Naive B cell (primary cell): ENCODE results near the gene JOSD1. TPM values are rescaled to one million over a fixed set of nuclear protein-coding genes. Genes with fewer than 3 reads are reported as not detected.

ENCODE experiments used
- ATAC-seq, 2 donors: fragments of 150-1000 bp; cut with Tn5 transposase; 2 replicates each; pipeline ENCODE4 v1.10.0; 2021; ENCODE audit warnings: low read depth in 2 of 2, mild to moderate bottlenecking in 2 of 2, moderate library complexity in 2 of 2
- DNase-seq: peaks from one replicate; pipeline ENCODE4 v3.0.0; 2022
- H3K27ac Mint-ChIP-seq, 6 donors: one replicate each; pipeline ENCODE4 v1.8.0; 2020 to 2022; ENCODE audit warnings: mild to moderate bottlenecking in 6 of 6, mixed read lengths in 6 of 6, moderate library complexity in 5 of 6, inconsistent platforms in 2 of 6
- H3K27me3 Mint-ChIP-seq, 3 donors: one replicate each; pipeline ENCODE4 v1.8.0; 2021 to 2022; ENCODE audit warnings: mixed read lengths in 3 of 3, mild to moderate bottlenecking in 1 of 3
- H3K36me3 Mint-ChIP-seq, 2 donors: one replicate each; pipeline ENCODE4 v1.8.0; 2020 to 2022; ENCODE audit warnings: mixed read lengths in 2 of 2, inconsistent platforms in 1 of 2, mild to moderate bottlenecking in 1 of 2
- H3K4me1 Mint-ChIP-seq, 3 donors: one replicate each; pipeline ENCODE4 v1.8.0; 2020 to 2022; ENCODE audit warnings: mixed read lengths in 3 of 3, inconsistent platforms in 1 of 3, mild to moderate bottlenecking in 1 of 3, moderate library complexity in 1 of 3
- H3K4me3 Mint-ChIP-seq, 8 donors: one replicate each; pipeline ENCODE4 v1.8.0; 2020 to 2022; ENCODE audit warnings: mild to moderate bottlenecking in 8 of 8, mixed read lengths in 8 of 8, moderate library complexity in 8 of 8, inconsistent platforms in 2 of 8
- H3K9me3 Mint-ChIP-seq, 7 donors: one replicate each; pipeline ENCODE4 v1.8.0; 2020 to 2022; ENCODE audit warnings: mixed read lengths in 7 of 7, mild to moderate bottlenecking in 5 of 7, inconsistent platforms in 2 of 7, moderate library complexity in 1 of 7
- polyA plus RNA-seq, 6 donors: library from polyadenylated mRNA; unstranded; fragments of 300-500 nt; fragmentation: Illumina TruSeq; gene quantifications; one replicate each; pipeline ENCODE4 v1.2.3, GENCODE V29; 2021; ENCODE audit warnings: low read depth in 6 of 6

The JOSD1 gene
- polyA plus RNA-seq, 6 donors from 2014 or later, result 8.2 to 12.1 (median 9.7) TPM

DNA sequence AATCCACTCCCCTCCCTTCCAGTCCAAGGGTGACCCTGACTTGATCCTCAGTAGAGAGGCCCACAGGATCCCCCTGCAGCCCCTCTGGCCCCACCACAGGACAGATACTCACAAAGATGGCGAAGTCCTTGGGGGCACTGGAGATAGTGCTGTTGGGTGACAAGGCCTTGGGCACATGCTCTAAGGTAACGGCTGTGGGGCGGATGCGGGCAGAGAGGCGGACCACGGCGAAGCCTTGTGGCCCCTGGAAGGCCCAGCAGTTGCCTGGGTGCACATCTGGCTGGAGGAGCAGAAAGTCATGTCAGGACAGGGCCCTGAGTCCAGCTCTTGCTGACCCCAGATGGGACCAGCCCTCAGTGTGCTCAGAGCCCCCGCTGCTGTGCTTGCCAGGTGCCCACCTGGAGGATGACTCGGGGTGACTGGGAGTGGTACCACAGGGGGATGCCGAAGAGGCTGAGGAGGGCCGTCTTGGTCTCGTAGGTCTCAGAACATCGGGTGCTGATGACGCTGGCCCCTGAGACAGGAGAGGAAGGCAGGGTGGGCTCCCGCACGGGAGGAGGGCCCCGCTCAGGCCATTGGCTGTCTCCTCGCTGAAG is 37.8 kb upstream of the JOSD1 start:
- ATAC-seq, result no peak
- Mint-ChIP-seq H3K27ac (peak overlapping the region in 2 of 6 donors; percentile 82 to 87), H3K4me1 (peaks cover 22 to 46% (median 28%) of the 10 kb centered on the region in 3 donors), H3K36me3 (peaks cover 0 to 19% of the 10 kb centered on the region in 2 donors), H3K9me3 (no peaks in the 10 kb centered on the region), H3K27me3 (no peaks in the 10 kb centered on the region), H3K4me3 (no peak overlapping the region)
- DNase-seq, result no peak

DNA sequence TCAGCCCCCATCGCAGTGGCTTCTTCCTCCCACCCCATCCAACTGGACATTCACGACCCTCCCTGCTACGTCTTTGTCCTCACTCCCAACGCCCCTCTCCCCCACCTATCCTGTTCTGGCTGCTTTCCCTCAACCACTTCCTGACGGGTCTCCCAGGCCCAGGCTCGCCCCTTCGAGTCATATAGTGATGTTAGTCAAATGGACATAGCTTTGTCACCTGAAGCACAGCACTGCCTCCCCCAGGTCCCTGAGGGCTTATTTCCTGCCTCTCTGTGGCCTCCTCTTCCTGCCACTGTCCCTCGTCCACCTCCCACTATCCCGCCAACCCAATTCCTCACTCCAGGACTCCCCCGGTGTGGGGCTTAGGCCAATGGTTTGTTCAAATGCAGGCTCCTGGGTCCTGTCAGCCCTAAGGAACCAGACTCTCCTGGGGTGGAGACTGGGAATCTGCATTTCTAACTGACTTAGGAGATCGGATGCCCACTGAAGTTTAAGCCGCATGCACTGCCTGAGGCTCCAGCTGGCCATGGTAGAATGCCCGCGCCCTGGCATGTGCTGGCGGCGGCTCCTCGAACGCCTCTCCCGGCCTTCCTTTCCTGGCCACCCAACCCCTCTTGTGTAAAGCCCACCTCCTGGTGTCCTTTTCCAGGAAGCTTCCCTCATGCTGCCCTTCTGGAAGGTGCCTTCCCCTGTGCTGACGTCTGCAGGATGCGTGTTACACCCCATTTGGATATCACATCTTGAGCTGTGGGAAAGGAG is 36.7 kb upstream of the JOSD1 start:
- H3K36me3 Mint-ChIP-seq, result peaks cover 0 to 19% of the 10 kb centered on the region in 2 donors
- no peak for DNase-seq
- H3K4me3 Mint-ChIP-seq, result peak overlapping the region in 1 of 8 donors; percentile 44
- H3K27me3 Mint-ChIP-seq, result no peaks in the 10 kb centered on the region
- no peaks in the 10 kb centered on the region for H3K9me3 Mint-ChIP-seq
- no peak for ATAC-seq
- peak overlapping the region; percentile 74 to 87 (median 81) for H3K27ac Mint-ChIP-seq
- peaks cover 27 to 54% (median 35%) of the 10 kb centered on the region in 3 donors for H3K4me1 Mint-ChIP-seq

DNA sequence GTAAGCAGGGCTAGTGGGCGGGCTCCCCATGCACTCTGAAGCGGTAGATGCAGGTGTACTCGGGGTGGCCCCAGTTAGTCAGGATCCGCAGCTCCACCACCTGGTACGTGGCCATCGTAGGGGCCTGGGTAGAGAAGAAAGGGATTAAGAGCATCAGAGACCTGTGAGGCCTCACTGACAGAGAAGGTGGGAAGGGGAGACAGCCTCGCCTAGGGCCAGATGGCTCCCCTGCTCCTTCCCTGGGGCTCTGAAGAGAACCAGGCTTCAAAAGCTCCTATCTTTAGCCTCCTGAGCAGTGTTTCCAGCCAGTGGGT is 35.5 kb upstream of the JOSD1 start:
- DNase-seq (no peak), ATAC-seq (no peak)
- H3K9me3 Mint-ChIP-seq, result no peaks in the 10 kb centered on the region
- H3K4me1 Mint-ChIP-seq, result peaks cover 27 to 52% (median 35%) of the 10 kb centered on the region in 3 donors
- peak overlapping the region in 4 of 6 donors; percentile 42 to 87 (median 66) for H3K27ac Mint-ChIP-seq
- peaks cover 0 to 19% of the 10 kb centered on the region in 2 donors for H3K36me3 Mint-ChIP-seq
- H3K4me3 Mint-ChIP-seq, result peak overlapping the region in 1 of 8 donors; percentile 2
- no peaks in the 10 kb centered on the region for H3K27me3 Mint-ChIP-seq

DNA sequence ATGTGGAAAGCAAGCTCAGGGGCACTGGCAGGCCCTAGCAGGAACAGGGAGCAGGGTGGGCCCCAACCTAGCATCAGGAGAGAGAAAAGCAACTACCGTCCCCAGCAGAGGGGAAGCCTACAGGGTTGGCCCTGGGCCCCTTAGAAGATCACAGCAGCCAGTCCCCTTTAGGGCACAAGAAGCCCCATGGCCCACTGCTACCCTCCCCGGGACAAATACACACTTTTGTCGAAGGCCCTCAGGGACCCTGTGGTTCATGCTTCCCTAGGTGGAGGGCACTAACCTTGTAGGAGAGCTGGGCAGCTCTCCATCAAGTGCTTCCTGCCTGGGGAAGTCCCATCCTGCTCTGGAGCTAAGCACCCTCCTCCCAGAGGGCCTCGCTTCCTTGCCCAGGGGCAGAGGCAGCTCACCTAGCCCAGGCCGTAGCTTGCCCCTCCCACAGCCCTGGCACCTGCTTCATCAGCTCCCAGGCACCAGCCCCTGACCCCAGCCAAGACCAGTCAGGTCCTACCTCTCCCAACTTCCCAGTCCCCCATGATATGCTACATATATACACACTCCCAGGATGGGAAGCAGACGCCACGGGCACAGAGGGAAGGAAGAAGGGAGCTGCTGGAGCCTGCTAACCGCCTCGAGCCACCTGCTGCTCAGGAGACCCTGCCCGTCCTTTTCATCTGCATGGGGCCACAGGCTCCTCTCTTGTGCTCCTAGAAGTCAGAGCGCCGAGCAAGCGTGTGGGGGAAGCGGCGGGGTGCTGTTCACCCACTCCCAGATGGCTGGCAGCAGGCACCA is 34.9 kb upstream of the JOSD1 start:
- peaks cover 27 to 53% (median 35%) of the 10 kb centered on the region in 3 donors for H3K4me1 Mint-ChIP-seq
- DNase-seq, result no peak
- H3K36me3 Mint-ChIP-seq, result peaks cover 0 to 19% of the 10 kb centered on the region in 2 donors
- peak overlapping the region in 5 of 6 donors; percentile 42 to 87 (median 69) for H3K27ac Mint-ChIP-seq
- H3K4me3 Mint-ChIP-seq, result peak overlapping the region in 3 of 8 donors; percentile 2 to 15 (median 9)
- ATAC-seq, result peak; percentile 19 to 24
- no peaks in the 10 kb centered on the region for H3K9me3 Mint-ChIP-seq
- no peaks in the 10 kb centered on the region for H3K27me3 Mint-ChIP-seq

DNA sequence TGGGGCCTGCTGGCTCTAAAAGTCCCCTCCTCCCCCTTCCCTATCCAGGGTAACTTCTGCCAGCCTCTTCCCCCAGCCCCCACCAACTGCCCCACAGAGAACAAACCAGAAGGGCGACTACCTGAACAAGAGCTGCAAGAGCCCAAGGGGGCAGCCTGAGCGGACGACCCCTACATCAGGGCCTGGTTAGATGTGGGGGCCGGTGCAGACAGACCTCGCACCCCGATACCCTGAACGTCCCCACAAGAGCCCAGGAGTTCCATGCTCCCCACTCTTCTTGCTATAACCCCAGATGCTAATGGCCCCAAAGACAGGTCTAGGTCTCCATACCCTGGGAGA is 34.4 kb upstream of the JOSD1 start:
- Mint-ChIP-seq H3K4me3 (no peak overlapping the region), H3K36me3 (peaks cover 0 to 23% of the 10 kb centered on the region in 2 donors), H3K4me1 (peaks cover 30 to 53% (median 35%) of the 10 kb centered on the region in 3 donors), H3K9me3 (no peaks in the 10 kb centered on the region), H3K27ac (peak overlapping the region in 5 of 6 donors; percentile 42 to 87 (median 72)), H3K27me3 (no peaks in the 10 kb centered on the region)
- ATAC-seq (no peak), DNase-seq (no peak)

DNA sequence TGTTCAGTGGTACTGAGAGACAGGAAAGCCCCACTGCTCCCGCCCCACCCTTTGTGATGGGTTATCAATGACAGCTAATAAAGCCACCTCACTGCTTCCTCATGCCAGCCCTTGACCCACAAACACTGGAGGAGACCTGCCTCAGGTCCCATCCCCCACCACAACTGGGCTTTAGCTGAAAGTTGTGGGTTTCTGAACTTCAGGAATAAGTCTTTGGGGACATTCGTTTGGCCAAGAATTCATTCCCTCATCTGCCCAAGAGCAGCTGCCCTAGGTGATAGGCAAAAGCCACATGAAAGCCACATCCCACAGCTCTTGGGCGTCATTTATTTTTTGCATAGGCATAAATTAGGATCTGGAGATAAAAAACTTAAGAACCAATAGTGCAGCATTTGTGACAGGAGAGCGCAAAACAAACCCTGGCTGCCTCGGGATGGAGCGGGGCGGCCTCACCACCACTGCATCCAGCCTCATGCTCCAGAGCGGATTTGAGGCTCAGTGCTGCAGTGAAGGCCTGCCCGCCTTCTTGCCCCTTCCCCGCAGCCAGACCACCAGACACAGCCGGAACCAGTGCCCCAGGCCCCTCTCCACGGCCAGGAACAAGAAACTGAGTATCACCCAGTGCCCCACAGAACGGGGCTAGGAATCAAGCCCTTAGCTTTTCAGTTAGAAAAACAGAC is 33.8 kb upstream of the JOSD1 start:
- H3K27ac Mint-ChIP-seq, result peak overlapping the region in 5 of 6 donors; percentile 15 to 88 (median 87)
- peak overlapping the region in 2 of 8 donors; percentile 41 to 56 for H3K4me3 Mint-ChIP-seq
- H3K27me3 Mint-ChIP-seq, result no peaks in the 10 kb centered on the region
- peaks cover 29 to 53% (median 35%) of the 10 kb centered on the region in 3 donors for H3K4me1 Mint-ChIP-seq
- no peaks in the 10 kb centered on the region for H3K9me3 Mint-ChIP-seq
- no peak for DNase-seq
- peaks cover 0 to 26% of the 10 kb centered on the region in 2 donors for H3K36me3 Mint-ChIP-seq
- ATAC-seq, result no peak

DNA sequence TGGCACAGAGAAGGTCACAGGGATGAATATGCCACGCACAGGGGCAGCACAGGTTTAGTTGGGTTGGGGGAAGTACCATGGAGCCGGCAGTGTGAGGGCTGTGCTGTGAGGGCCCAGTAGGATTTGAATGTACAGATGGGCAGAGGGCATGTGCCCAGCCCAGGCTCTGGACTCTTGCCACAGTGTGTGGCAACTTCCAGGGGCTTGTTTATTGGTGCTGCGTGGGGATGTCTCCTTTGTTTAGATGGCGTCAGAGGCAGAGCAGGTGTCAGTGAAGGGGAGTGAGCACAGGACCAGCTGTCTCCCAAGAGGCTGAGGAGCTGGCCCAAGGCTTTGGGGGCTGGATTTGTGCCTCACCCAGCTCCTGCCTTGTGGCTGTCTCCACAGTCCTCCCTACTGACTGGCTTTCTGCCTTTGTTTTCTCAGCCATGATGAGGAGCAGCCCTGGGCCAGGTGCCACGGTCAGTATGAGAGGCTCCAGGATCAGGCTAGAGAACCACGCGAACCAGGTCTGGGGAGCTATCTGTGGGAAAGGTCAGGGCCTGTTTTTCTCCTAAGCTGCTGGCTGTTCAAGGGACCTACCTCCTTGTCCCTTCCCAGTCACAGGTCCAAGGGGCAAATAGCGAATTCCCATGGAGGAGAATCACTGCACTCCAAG is 33.1 kb upstream of the JOSD1 start:
- peak; percentile 14 to 15 for ATAC-seq
- Mint-ChIP-seq H3K27ac (peak overlapping the region; percentile 74 to 97 (median 88)), H3K4me3 (peak overlapping the region in 1 of 8 donors; percentile 41), H3K9me3 (no peaks in the 10 kb centered on the region), H3K27me3 (no peaks in the 10 kb centered on the region), H3K36me3 (peaks cover 0 to 26% of the 10 kb centered on the region in 2 donors), H3K4me1 (peaks cover 29 to 53% (median 35%) of the 10 kb centered on the region in 3 donors)
- DNase-seq, result no peak

DNA sequence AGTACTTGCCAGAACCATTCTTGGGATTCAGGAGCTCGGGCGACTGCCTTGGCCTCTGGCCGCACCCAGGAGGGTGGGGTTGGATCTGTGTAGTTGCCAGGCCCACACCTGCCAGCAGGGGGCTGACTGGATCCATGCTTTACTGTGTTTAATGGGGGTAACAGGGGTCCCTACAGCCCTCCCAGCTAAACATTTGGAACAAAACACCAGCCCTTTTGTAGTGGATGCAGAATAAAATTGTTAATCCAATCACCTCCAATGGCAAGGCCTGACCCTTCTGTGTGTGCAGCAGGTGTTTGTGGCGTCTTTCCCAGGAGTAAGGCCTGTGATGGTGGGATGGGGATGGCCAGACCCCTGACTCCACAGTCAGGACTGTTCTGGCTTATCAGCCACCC is 32.6 kb upstream of the JOSD1 start:
- Mint-ChIP-seq H3K4me1 (peaks cover 29 to 53% (median 35%) of the 10 kb centered on the region in 3 donors), H3K36me3 (peaks cover 0 to 25% of the 10 kb centered on the region in 2 donors), H3K27me3 (no peaks in the 10 kb centered on the region), H3K9me3 (no peaks in the 10 kb centered on the region), H3K4me3 (peak overlapping the region in 3 of 8 donors; percentile 12 to 49 (median 19)), H3K27ac (peak overlapping the region; percentile 74 to 97 (median 88))
- DNase-seq, result peak; percentile 47
- peak; percentile 67 to 68 for ATAC-seq

DNA sequence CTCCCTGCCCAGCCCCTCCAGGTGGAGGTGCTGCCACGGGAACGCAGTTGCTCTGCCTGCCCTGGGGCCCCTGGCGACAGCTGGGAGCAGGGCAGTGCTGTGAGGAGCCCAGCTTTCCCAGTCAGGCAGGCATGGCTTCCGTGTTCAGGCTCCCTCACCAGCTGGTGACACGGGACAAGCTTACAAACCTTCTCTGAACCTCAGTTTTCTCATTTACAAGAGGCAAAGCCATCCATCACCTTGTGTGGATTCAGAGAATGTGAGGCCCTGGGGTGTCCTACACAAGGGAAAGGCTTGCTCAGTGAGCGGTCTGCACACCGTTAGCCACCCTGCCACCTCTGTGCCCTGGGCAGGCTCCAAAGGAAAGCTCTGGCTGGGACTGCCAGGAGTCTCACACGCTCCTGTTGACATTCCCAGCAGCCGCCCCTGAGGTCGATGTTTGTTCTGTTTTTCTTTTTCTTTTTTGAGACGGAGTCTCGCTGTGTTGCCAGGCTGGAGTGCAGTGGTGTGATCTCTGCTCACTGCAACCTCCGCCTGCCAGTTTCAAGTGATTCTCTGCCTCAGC is 31.6 kb upstream of the JOSD1 start:
- DNase-seq, result no peak
- Mint-ChIP-seq H3K27ac (peak overlapping the region in 3 of 6 donors; percentile 24 to 91 (median 87)), H3K36me3 (peaks cover 0 to 18% of the 10 kb centered on the region in 2 donors), H3K4me3 (peak overlapping the region in 1 of 8 donors; percentile 45), H3K4me1 (peaks cover 27 to 48% (median 32%) of the 10 kb centered on the region in 3 donors), H3K9me3 (no peaks in the 10 kb centered on the region), H3K27me3 (no peaks in the 10 kb centered on the region)
- ATAC-seq, result no peak

DNA sequence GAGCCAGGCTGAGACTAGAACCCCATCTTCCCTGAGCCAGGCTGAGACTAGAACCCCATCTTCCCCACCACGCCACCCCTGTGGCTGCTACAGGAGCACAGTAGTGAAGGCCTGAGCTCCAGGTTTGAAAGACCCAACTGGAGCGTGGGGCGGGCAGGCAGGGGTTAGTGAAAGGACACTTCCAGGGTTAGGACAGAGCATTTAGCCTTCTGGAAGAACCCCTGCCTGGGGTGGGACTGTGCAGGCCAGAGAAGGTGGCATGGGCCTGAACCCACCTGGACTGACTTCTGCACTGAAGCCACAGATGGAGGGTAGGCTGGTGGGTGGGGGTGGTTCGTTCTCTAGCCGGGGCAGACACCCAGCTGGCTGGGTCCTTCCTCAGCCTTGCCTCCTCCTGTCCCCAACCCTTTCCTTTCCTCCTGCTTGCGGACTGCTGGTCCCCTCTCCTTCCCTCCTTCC is 31.0 kb upstream of the JOSD1 start:
- ATAC-seq, result no peak
- H3K27ac Mint-ChIP-seq, result peak overlapping the region in 2 of 6 donors; percentile 61 to 91
- peak overlapping the region in 2 of 8 donors; percentile 16 to 45 for H3K4me3 Mint-ChIP-seq
- H3K4me1 Mint-ChIP-seq, result peaks cover 23 to 48% (median 33%) of the 10 kb centered on the region in 3 donors
- no peak for DNase-seq
- peaks cover 0 to 18% of the 10 kb centered on the region in 2 donors for H3K36me3 Mint-ChIP-seq
- no peaks in the 10 kb centered on the region for H3K9me3 Mint-ChIP-seq
- H3K27me3 Mint-ChIP-seq, result no peaks in the 10 kb centered on the region

DNA sequence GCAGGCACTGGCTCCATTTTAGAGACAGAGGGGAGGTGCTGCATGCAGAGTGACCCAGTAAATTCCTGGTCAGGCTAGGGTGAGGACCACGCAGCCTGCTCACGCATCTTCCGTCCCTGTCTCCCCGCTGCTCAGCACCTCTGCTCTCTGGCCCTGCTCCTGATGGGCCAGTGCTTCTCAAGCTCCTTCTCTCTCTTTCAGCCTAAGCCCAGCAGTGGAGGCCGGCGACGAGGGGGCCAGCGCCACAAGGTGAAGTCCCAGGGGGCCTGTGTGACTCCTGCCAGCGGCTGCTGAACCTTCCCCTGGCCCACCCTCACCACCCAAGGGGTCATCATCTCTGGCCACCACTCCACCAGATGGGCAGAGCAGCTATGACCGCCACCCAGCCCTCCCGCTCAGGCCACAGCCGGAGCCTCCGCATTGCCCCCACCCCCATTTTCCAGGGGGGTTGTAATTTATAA is 29.7 kb upstream of the JOSD1 start:
- DNase-seq (no peak), ATAC-seq (no peak)
- Mint-ChIP-seq H3K4me3 (peak overlapping the region in 2 of 8 donors; percentile 32 to 34), H3K27me3 (no peaks in the 10 kb centered on the region), H3K36me3 (peaks cover 4 to 25% of the 10 kb centered on the region in 2 donors), H3K4me1 (peaks cover 21 to 38% (median 31%) of the 10 kb centered on the region in 3 donors), H3K9me3 (no peaks in the 10 kb centered on the region), H3K27ac (peak overlapping the region in 3 of 6 donors; percentile 42 to 91 (median 69))

DNA sequence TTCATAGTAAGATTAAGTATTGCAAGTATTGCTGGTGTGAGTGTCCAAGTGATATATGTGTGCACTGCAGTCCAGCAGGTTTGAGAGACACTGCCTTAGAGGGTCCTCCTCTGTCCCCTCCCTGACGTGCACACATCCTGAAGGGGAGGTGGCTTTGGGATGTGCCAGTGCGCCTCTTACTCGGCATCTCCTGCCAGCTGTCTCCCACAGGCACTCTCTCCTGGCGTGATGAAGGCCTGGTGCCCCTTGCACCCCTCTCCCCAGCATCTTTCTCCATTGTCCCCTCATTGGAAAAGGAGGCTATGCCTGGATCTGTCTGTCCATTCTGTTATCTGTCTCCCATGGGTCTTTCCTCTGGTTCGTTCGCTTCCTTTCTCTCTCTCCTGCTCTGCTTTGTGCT is 29.2 kb upstream of the JOSD1 start:
- Mint-ChIP-seq H3K27ac (peak overlapping the region in 3 of 6 donors; percentile 42 to 61 (median 52)), H3K4me3 (peak overlapping the region in 3 of 8 donors; percentile 6 to 34 (median 26)), H3K27me3 (no peaks in the 10 kb centered on the region), H3K36me3 (peaks cover 9 to 30% of the 10 kb centered on the region in 2 donors), H3K4me1 (peaks cover 22 to 39% (median 31%) of the 10 kb centered on the region in 3 donors), H3K9me3 (no peaks in the 10 kb centered on the region)
- ATAC-seq, result no peak
- no peak for DNase-seq
